GM12878 (cell line): ENCODE data around the gene MYO16. TPM values are rescaled to one million over a fixed set of nuclear protein-coding genes. Genes with fewer than 3 reads are reported as not detected.

ENCODE experiments used
- ATAC-seq: fragments of 200-7000 bp; cut with Tn5 transposase; 3 replicates; pipeline ENCODE4 v1.9.1; 2020; ENCODE audit warnings: mild to moderate bottlenecking, moderate library complexity
- BruUV-seq: library from RNA; stranded (reverse); fragments of 400-500 nt; replicated peaks from 2 replicates; lab custom pipeline; 2021; lab: Mats Ljungman, UMichigan
- CTCF ChIA-PET: fragments of 300-600 bp; sonication (Branson Sonifier 250); formaldehyde crosslinking; extraction: SDS; loops from one replicate; lab custom pipeline; 2021; ENCODE audit warnings: inconsistent platforms; lab: Yijun Ruan, JAX
- POLR2A ChIA-PET: fragments of 350-600 bp; formaldehyde crosslinking; extraction: SDS; loops from one replicate; lab custom pipeline; 2021; ENCODE audit warnings: inconsistent platforms; lab: Charles Lee
- RAD21 ChIA-PET: fragments of 300-600 bp; sonication (Branson Sonifier 250); formaldehyde crosslinking; loops from one replicate; lab custom pipeline; 2023; ENCODE audit warnings: antibody characterized with exemption; ENCODE audit not compliant: unreplicated experiment; lab: Charles Lee
- SMC1A ChIA-PET: fragments of 300-600 bp; sonication (Branson Sonifier 250); formaldehyde crosslinking; loops from one replicate; lab custom pipeline; 2023; ENCODE audit not compliant: unreplicated experiment, uncharacterized antibody; lab: Charles Lee
- DNase-seq: peaks from one replicate; pipeline ENCODE4 v3.0.0-alpha.2; 2011; ENCODE audit warnings: low read depth, low spot score
- FAIRE-seq: peaks from 3 replicates; lab custom pipeline; 2011; peaks lifted over from hg19 to GRCh38; lab: Jason Lieb, UNC
- H2AFZ ChIP-seq: 2 replicates; pipeline ENCODE4 v1.6.0; 2011; ENCODE audit warnings: low read depth, low read length, control low read depth; ENCODE audit not compliant: control insufficient read depth
- H3K27ac ChIP-seq: 2 replicates; pipeline ENCODE4 v1.5.1; 2011; ENCODE audit warnings: control low read depth; ENCODE audit not compliant: control insufficient read depth, insufficient read depth
- H3K27me3 ChIP-seq, 2 experiments: replicated peaks in 1 of 2; 2 replicates each; pipeline versions ENCODE4 v1.6.0 to v1.6.1; 2011; ENCODE audit warnings: low read length in 1 of 2; ENCODE audit not compliant: control insufficient read depth in 2 of 2, insufficient read depth in 2 of 2
- H3K36me3 ChIP-seq, 2 experiments: 2 replicates each; pipeline ENCODE4 v1.5.1; 2011; ENCODE audit warnings: low read length in 1 of 2; ENCODE audit not compliant: control insufficient read depth in 2 of 2, insufficient read depth in 2 of 2
- H3K4me1 ChIP-seq: 2 replicates; pipeline ENCODE4 v1.6.1; 2011; ENCODE audit warnings: mild to moderate bottlenecking, low read length, moderate library complexity, mixed read lengths; ENCODE audit not compliant: control insufficient read depth, insufficient read depth
- H3K4me2 ChIP-seq: 2 replicates; pipeline ENCODE4 v1.6.0; 2011; ENCODE audit warnings: control low read depth; ENCODE audit not compliant: control insufficient read depth, insufficient read depth
- H3K4me3 ChIP-seq: fragments of 200-600 bp; sonication (generic); 2 replicates; pipeline ENCODE4 v1.5.1; 2016
- H3K79me2 ChIP-seq: 2 replicates; pipeline ENCODE4 v1.6.0; 2011; ENCODE audit warnings: low read length; ENCODE audit not compliant: control insufficient read depth, insufficient read depth
- H3K9ac ChIP-seq: 2 replicates; pipeline ENCODE4 v1.8.0; 2011; ENCODE audit warnings: low read length, control low read depth, mixed read lengths; ENCODE audit not compliant: control insufficient read depth, insufficient read depth
- H3K9me3 ChIP-seq: replicated peaks from 3 replicates; pipeline ENCODE4 v1.5.1; 2011; ENCODE audit warnings: mild to moderate bottlenecking, low read length; ENCODE audit not compliant: control insufficient read depth, insufficient read depth
- H4K20me1 ChIP-seq: 2 replicates; pipeline ENCODE4 v1.6.0; 2011; ENCODE audit not compliant: control insufficient read depth, insufficient read depth
- CBX5 ChIP-seq: sonication (generic); IDR thresholded peaks from 2 replicates; pipeline ENCODE4 v1.6.1; 2016; ENCODE audit warnings: low read depth, moderate library complexity, mild to moderate bottlenecking, inconsistent platforms
- CREM ChIP-seq: IDR thresholded peaks from 2 replicates; pipeline ENCODE4 v1.6.1; 2014; ENCODE audit warnings: antibody characterized with exemption, low read depth
- ESRRA ChIP-seq: IDR thresholded peaks from 2 replicates; pipeline ENCODE4 v1.6.1; 2012; ENCODE audit warnings: mild to moderate bottlenecking, low read length, improper control_type of control experiment
- EZH2 ChIP-seq: IDR thresholded peaks from 2 replicates; pipeline ENCODE4 v1.6.1; 2012; ENCODE audit warnings: low read depth, mild to moderate bottlenecking, control low read depth, inconsistent platforms, low read length, borderline replicate concordance; ENCODE audit not compliant: control insufficient read depth
- HDAC6 ChIP-seq: fragments of 200-600 bp; sonication (generic); IDR thresholded peaks from one replicate; pipeline ENCODE4 v1.8.0; 2017; ENCODE audit warnings: antibody characterized with exemption; ENCODE audit not compliant: unreplicated experiment
- HDGF ChIP-seq: fragments of 450-650 bp; IDR thresholded peaks from 2 replicates; pipeline ENCODE4 v1.6.1; 2016; ENCODE audit warnings: antibody characterized with exemption
- JUNB ChIP-seq: IDR thresholded peaks from 2 replicates; pipeline ENCODE4 v1.6.1; 2016; ENCODE audit warnings: antibody characterized with exemption, mild to moderate bottlenecking
- MXI1 ChIP-seq: fragments of 150-350 bp; IDR thresholded peaks from 2 replicates; pipeline ENCODE4 v1.6.1; 2011; ENCODE audit warnings: low read depth, mild to moderate bottlenecking, inconsistent platforms, low read length, improper control_type of control experiment
- NRF1 ChIP-seq: conservative IDR thresholded peaks from 2 replicates; pipeline ENCODE4 v1.6.1; 2011; ENCODE audit warnings: mild to moderate bottlenecking, low read depth, low read length, improper control_type of control experiment
- POLR2A ChIP-seq: IDR thresholded peaks from 2 replicates; pipeline ENCODE4 v1.6.1; 2011; ENCODE audit warnings: low read depth, mild to moderate bottlenecking, low read length
- RB1 ChIP-seq: fragments of 450-650 bp; formaldehyde crosslinking; IDR thresholded peaks from 2 replicates; pipeline ENCODE4 v1.6.1; 2017; ENCODE audit warnings: mild to moderate bottlenecking, borderline replicate concordance
- WRNIP1 ChIP-seq: IDR thresholded peaks from 2 replicates; pipeline ENCODE4 v1.6.1; 2011; ENCODE audit warnings: low read depth, low read length, improper control_type of control experiment, borderline replicate concordance
- WGBS: methylation state at CpG from one replicate; pipeline ENCODE4 v1.1.6; 2016; ENCODE audit warnings: low lambda C conversion rate; ENCODE audit not compliant: insufficient replicate concordance, insufficient coverage; ENCODE audit errors: missing lambda C conversion rate; 5-methylcytosine and 5-hydroxymethylcytosine counted together
- in situ Hi-C: fragments of 300-500 bp; cut with MboI; formaldehyde crosslinking; loops from 9 replicates; pipeline ENCODE4 v1.14.3; 2018; ENCODE audit warnings: mixed read lengths
- intact Hi-C: fragments of 100-400 bp; cut with micrococcal nuclease; formaldehyde crosslinking; loops from one replicate; pipeline ENCODE4 v1.14.2; 2022; ENCODE audit not compliant: unreplicated experiment
- polyA plus RNA-seq, 11 experiments: library from polyadenylated mRNA; depleted of rRNA in 4 of 11; unstranded in 6 of 11; stranded (reverse) in 5 of 11; fragments of >200 nt; fragmentation: Nextera tagmentation in 4 of 11; fragmentation: Illumina TruSeq in 1 of 11; extraction: Ambion mirVana in 4 of 11; extraction: Trizol in 1 of 11; gene quantifications; 1 replicate in 1 of 11; 2 replicates in 10 of 11; pipeline versions ENCODE4 v1.2.1 to v1.2.3, GENCODE V29; 2011 to 2016; ENCODE audit warnings: inconsistent platforms in 2 of 11, missing spikeins in 2 of 11, low read depth in 1 of 11
- total RNA-seq, 4 experiments: library from RNA; depleted of rRNA in 3 of 4; stranded (reverse); fragments of >200 nt in 3 of 4; fragmentation: Illumina TruSeq in 1 of 4; extraction: Trizol in 1 of 4; gene quantifications; 2 replicates each; pipeline versions ENCODE4 v1.2.1 to v1.2.3, GENCODE V29; 2013 to 2021

Gene MYO16
- total and polyA plus RNA-seq, 10 of the 15 experiments (the other 5 are each of a cell fraction or from before 2014, with no cell fraction given), result under 0.01 to 1.7 (median 0.05) TPM; not detected in 4

- no peak for TF ChIP-seq POLR2A
- no peak for TF ChIP-seq CREM
- TF ChIP-seq ESRRA, result no peak
- TF ChIP-seq HDGF, result no peak
- no peak for TF ChIP-seq HDAC6
- no peak for TF ChIP-seq RB1
- TF ChIP-seq, all 136 proteins: peak for 0
Measured at GRCh38 chr13:109154146-109154545, 524.7 kb downstream of the MYO16 start (continued).

GRCh38 chr13:109154546-109154945 lies 525.1 kb downstream of the MYO16 start:
- H3K27ac ChIP-seq, result no peak overlapping the region
- no peaks in the 10 kb centered on the region for H3K36me3 ChIP-seq
- BruUV-seq, result no TSS peak
- H3K9ac ChIP-seq, result no peak overlapping the region
- H3K9me3 ChIP-seq, result no peaks in the 10 kb centered on the region
- no peaks in the 10 kb centered on the region for H4K20me1 ChIP-seq
- FAIRE-seq, result no peak
- no peaks in the 10 kb centered on the region for H3K27me3 ChIP-seq
- ATAC-seq, result no peak
- DNase-seq, result no peak
- H3K79me2 ChIP-seq, result no peaks in the 10 kb centered on the region
- CTCF ChIA-PET, result interaction anchor here (1.3 to 1.4 kb wide), 2 partner anchors 9 to 19 kb away, joined by 3 to 7 read pairs; no protein-coding TSS in a partner anchor
- intact Hi-C loops (no loop called here), in situ Hi-C loops (loop anchor here (25.0 kb wide), 1 partner anchor 2008 kb away; no protein-coding TSS in a partner anchor)
- H2AFZ ChIP-seq, result no peak overlapping the region
- H3K4me1 ChIP-seq, result peaks cover 1% of the 10 kb centered on the region; the same call in 1 of the 2 replicates
- TF ChIP-seq EZH2 (no peak), JUNB (no peak), NRF1 (no peak), CBX5 (no peak), MXI1 (no peak), WRNIP1 (no peak)
- H3K4me2 ChIP-seq, result no peak overlapping the region
- no peak overlapping the region for H3K4me3 ChIP-seq
- RAD21 ChIA-PET, result interaction anchor here (0.6 to 1.0 kb wide), 3 partner anchors 9 to 264 kb away, joined by 3 to 5 read pairs (median 3); no protein-coding TSS in a partner anchor
- SMC1A ChIA-PET, result no interaction called here
- 78% methylated on average over 8 of the region's 8 CpGs for WGBS
- POLR2A ChIA-PET, result interaction anchor here (0.6 to 1.7 kb wide), 3 partner anchors 8 to 193 kb away, joined by 4 to 7 read pairs (median 4); no protein-coding TSS in a partner anchor
